H1 (cell line): ENCODE data around the gene SLC24A4. TPM values are rescaled to one million over a fixed set of nuclear protein-coding genes. Genes with fewer than 3 reads are reported as not detected.

Experiments used
- CTCF ChIA-PET: fragments of 300-600 bp; sonication (Branson Sonifier 250); formaldehyde crosslinking; loops from one replicate; lab custom pipeline; 2021; ENCODE audit not compliant: partially characterized antibody; lab: Charles Lee
- POLR2A ChIA-PET: fragments of 300-600 bp; sonication (Branson Sonifier 250); formaldehyde crosslinking; loops from one replicate; lab custom pipeline; 2021; ENCODE audit warnings: inconsistent platforms; ENCODE audit not compliant: partially characterized antibody; lab: Charles Lee
- DNase-seq, 2 experiments: peaks; one replicate each; pipeline versions ENCODE4 v3.0.0 to v3.0.0-alpha.2; 2010 to 2022; ENCODE audit warnings: low spot score in 2 of 2, low read depth in 1 of 2, mixed read lengths in 1 of 2
- FAIRE-seq: peaks from 2 replicates; lab custom pipeline; 2011; peaks lifted over from hg19 to GRCh38; lab: Jason Lieb, UNC
- H2AFZ ChIP-seq: 2 replicates; pipeline ENCODE4 v1.8.1; 2012; ENCODE audit warnings: low read length, inconsistent platforms
- H2AK5ac ChIP-seq: 2 replicates; pipeline ENCODE4 v1.6.1; 2013; ENCODE audit warnings: low read depth, low read length
- H2BK120ac ChIP-seq: replicated peaks from 2 replicates; pipeline ENCODE3; 2013; ENCODE audit warnings: low read depth, low read length, inconsistent platforms
- H2BK12ac ChIP-seq: 2 replicates; pipeline ENCODE4 v1.6.1; 2013; ENCODE audit warnings: low read depth, low read length
- H2BK15ac ChIP-seq: 2 replicates; pipeline ENCODE4 v1.6.1; 2013; ENCODE audit warnings: low read length
- H2BK20ac ChIP-seq: 2 replicates; pipeline ENCODE4 v1.6.1; 2013; ENCODE audit warnings: low read length
- H2BK5ac ChIP-seq: 2 replicates; pipeline ENCODE4 v1.6.1; 2013; ENCODE audit warnings: low read depth, low read length
- H3K14ac ChIP-seq: 2 replicates; pipeline ENCODE4 v1.6.1; 2013; ENCODE audit warnings: inconsistent platforms; ENCODE audit not compliant: insufficient read length
- H3K18ac ChIP-seq: 2 replicates; pipeline ENCODE4 v1.6.1; 2013; ENCODE audit warnings: low read length; ENCODE audit errors: extremely low read depth
- H3K23ac ChIP-seq: 2 replicates; pipeline ENCODE4 v1.6.1; 2013; ENCODE audit warnings: inconsistent platforms; ENCODE audit not compliant: insufficient read length
- H3K23me2 ChIP-seq: 2 replicates; pipeline ENCODE4 v1.6.1; 2013; ENCODE audit warnings: low read depth, low read length
- H3K27ac ChIP-seq: 2 replicates; pipeline ENCODE4 v1.6.1; 2011; ENCODE audit warnings: low read depth, low read length, inconsistent platforms
- H3K27me3 ChIP-seq, 4 experiments: replicated peaks in 1 of 4; 1 replicate in 1 of 4; 2 replicates in 3 of 4; pipeline versions ENCODE4 v1.6.1 to v1.8.1; 2011 to 2013; ENCODE audit warnings: low read length in 3 of 4, mild to moderate bottlenecking in 3 of 4, inconsistent platforms in 2 of 4, mixed read lengths in 2 of 4, moderate library complexity in 1 of 4; ENCODE audit not compliant: control insufficient read depth in 3 of 4, insufficient read depth in 3 of 4; ENCODE audit errors: extremely low read depth in 1 of 4
- H3K36me3 ChIP-seq, 4 experiments: 2 replicates each; pipeline versions ENCODE4 v1.6.1 to v1.8.1; 2011 to 2013; ENCODE audit warnings: mild to moderate bottlenecking in 4 of 4, low read length in 3 of 4, moderate library complexity in 2 of 4, control low read depth in 1 of 4, inconsistent platforms in 1 of 4; ENCODE audit not compliant: insufficient read depth in 4 of 4, control insufficient read depth in 2 of 4
- H3K4ac ChIP-seq: replicated peaks from 2 replicates; pipeline ENCODE3; 2013; ENCODE audit warnings: low read length, low read depth, mixed read lengths, inconsistent platforms; ENCODE audit not compliant: insufficient read length
- H3K4me1 ChIP-seq, 4 experiments: replicated peaks in 1 of 4; 1 replicate in 1 of 4; 2 replicates in 3 of 4; pipeline versions ENCODE4 v1.6.1 to v1.8.1; 2011 to 2013; ENCODE audit warnings: low read length in 3 of 4, inconsistent platforms in 2 of 4, mixed read lengths in 1 of 4; ENCODE audit not compliant: insufficient read depth in 4 of 4, control insufficient read depth in 3 of 4
- H3K4me2 ChIP-seq, 2 experiments: 2 replicates each; pipeline versions ENCODE4 v1.6.1 to v1.8.1; 2011 to 2013; ENCODE audit warnings: low read depth in 2 of 2, low read length in 2 of 2, control low read depth in 1 of 2, inconsistent platforms in 1 of 2, mild to moderate bottlenecking in 1 of 2; ENCODE audit not compliant: insufficient read depth in 1 of 2
- H3K4me3 ChIP-seq, 4 experiments: fragments of 200-600, 300-600 bp in 1 of 4; sonication (generic), shearing (Covaris generic), sonication (Bioruptor Twin) in 1 of 4; 2 replicates each; pipeline versions ENCODE4 v1.5.1 to v1.8.1; 2011 to 2016; ENCODE audit warnings: low read length in 4 of 4, low read depth in 3 of 4, control low read depth in 2 of 4, inconsistent platforms in 2 of 4, mild to moderate bottlenecking in 2 of 4, mixed read lengths in 1 of 4, moderate library complexity in 1 of 4; ENCODE audit not compliant: insufficient read depth in 2 of 4; ENCODE audit errors: extremely low read depth in 1 of 4
- H3K56ac ChIP-seq: replicated peaks from 2 replicates; pipeline ENCODE3; 2013; ENCODE audit warnings: low read depth, mild to moderate bottlenecking, mixed read lengths, low read length, inconsistent platforms; ENCODE audit not compliant: insufficient read length
- H3K79me1 ChIP-seq: 2 replicates; pipeline ENCODE4 v1.6.1; 2013; ENCODE audit warnings: low read depth, low read length, control low read depth
- H3K79me2 ChIP-seq, 2 experiments: 2 replicates each; pipeline versions ENCODE4 v1.6.1 to v1.8.1; 2012 to 2013; ENCODE audit warnings: low read length in 2 of 2, mild to moderate bottlenecking in 2 of 2, inconsistent platforms in 1 of 2; ENCODE audit not compliant: insufficient read depth in 2 of 2, control insufficient read depth in 1 of 2
- H3K9ac ChIP-seq, 4 experiments: replicated peaks in 1 of 4; 1 replicate in 1 of 4; 2 replicates in 3 of 4; pipeline versions ENCODE4 v1.6.1 to v1.8.1; 2011 to 2013; ENCODE audit warnings: low read depth in 3 of 4, low read length in 3 of 4, control low read depth in 2 of 4, mild to moderate bottlenecking in 2 of 4, moderate library complexity in 2 of 4, inconsistent platforms in 1 of 4; ENCODE audit errors: extremely low read depth in 1 of 4
- H3K9me3 ChIP-seq, 2 experiments: 2 replicates each; pipeline versions ENCODE4 v1.6.1 to v1.8.1; 2012 to 2013; ENCODE audit warnings: mild to moderate bottlenecking in 2 of 2, moderate library complexity in 2 of 2, control low read depth in 1 of 2, inconsistent platforms in 1 of 2, low read depth in 1 of 2, low read length in 1 of 2, mixed read lengths in 1 of 2; ENCODE audit not compliant: insufficient read depth in 2 of 2
- H4K20me1 ChIP-seq, 2 experiments: replicated peaks in 1 of 2; 2 replicates each; pipeline versions ENCODE3 to v1.8.1; 2011 to 2013; ENCODE audit warnings: inconsistent platforms in 2 of 2, low read length in 2 of 2, mild to moderate bottlenecking in 1 of 2; ENCODE audit not compliant: insufficient read depth in 2 of 2, control insufficient read depth in 1 of 2
- H4K5ac ChIP-seq: 2 replicates; pipeline ENCODE4 v1.6.1; 2013; ENCODE audit warnings: low read length, low read depth, mixed read lengths, inconsistent platforms; ENCODE audit not compliant: insufficient read length
- H4K8ac ChIP-seq: 2 replicates; pipeline ENCODE4 v1.8.0; 2013; ENCODE audit warnings: mild to moderate bottlenecking, moderate library complexity, low read length, inconsistent platforms; ENCODE audit not compliant: insufficient read depth; ENCODE audit errors: extremely low read depth
- H4K91ac ChIP-seq: replicated peaks from 2 replicates; pipeline ENCODE3; 2013; ENCODE audit warnings: low read length, mixed read lengths, inconsistent platforms; ENCODE audit not compliant: insufficient read length
- CHD2 ChIP-seq: IDR thresholded peaks from 2 replicates; pipeline ENCODE4 v1.6.1; 2012; ENCODE audit warnings: low read length, improper control_type of control experiment
- EGR1 ChIP-seq: IDR thresholded peaks from 2 replicates; pipeline ENCODE4 v1.6.1; 2011; ENCODE audit warnings: low read depth, low read length, borderline replicate concordance
- EP300 ChIP-seq, 2 experiments: IDR thresholded peaks; 1 replicate in 1 of 2; 2 replicates in 1 of 2; pipeline ENCODE4 v1.6.1; 2011 to 2012; ENCODE audit warnings: low read depth in 2 of 2, low read length in 2 of 2, mild to moderate bottlenecking in 2 of 2, borderline replicate concordance in 1 of 2, inconsistent platforms in 1 of 2, moderate library complexity in 1 of 2
- EZH2 ChIP-seq: fragments of 200-600 bp; sonication (generic); IDR thresholded peaks from 2 replicates; pipeline ENCODE4 v1.7.1; 2012; ENCODE audit warnings: low read depth, mild to moderate bottlenecking, moderate library complexity, low read length, inconsistent platforms; ENCODE audit not compliant: severe bottlenecking
- FOSL1 ChIP-seq: IDR thresholded peaks from 2 replicates; pipeline ENCODE4 v1.6.1; 2011; ENCODE audit warnings: mild to moderate bottlenecking, low read depth, low read length, moderate library complexity; ENCODE audit not compliant: insufficient read depth
- JUND ChIP-seq: IDR thresholded peaks from 2 replicates; pipeline ENCODE4 v1.6.1; 2011; ENCODE audit warnings: mild to moderate bottlenecking, improper control_type of control experiment, low read length
- POU5F1 ChIP-seq: IDR thresholded peaks from 2 replicates; pipeline ENCODE4 v1.6.1; 2011; ENCODE audit warnings: low read depth, mild to moderate bottlenecking, low read length, moderate library complexity
- RBBP5 ChIP-seq: IDR thresholded peaks from 2 replicates; pipeline ENCODE4 v1.7.1; 2012; ENCODE audit warnings: low read depth, mild to moderate bottlenecking, inconsistent platforms, low read length, moderate library complexity, borderline replicate concordance
- SIN3A ChIP-seq, 2 experiments: IDR thresholded peaks in 1 of 2; conservative IDR thresholded peaks in 1 of 2; 2 replicates each; pipeline ENCODE4 v1.6.1; 2011 to 2012; ENCODE audit warnings: low read length in 2 of 2, improper control_type of control experiment in 1 of 2, low read depth in 1 of 2, mild to moderate bottlenecking in 1 of 2
- SIRT6 ChIP-seq: IDR thresholded peaks from one replicate; pipeline ENCODE4 v1.7.1; 2012; ENCODE audit warnings: low read length, inconsistent platforms
- SIX5 ChIP-seq: IDR thresholded peaks from 2 replicates; pipeline ENCODE4 v1.6.1; 2011; ENCODE audit warnings: mild to moderate bottlenecking, low read depth, low read length
- SP2 ChIP-seq: IDR thresholded peaks from 2 replicates; pipeline ENCODE4 v1.6.1; 2012; ENCODE audit warnings: mild to moderate bottlenecking, low read length, inconsistent platforms
- TAF7 ChIP-seq: optimal IDR thresholded peaks from 2 replicates; pipeline ENCODE3; 2011; ENCODE audit warnings: low read depth, mild to moderate bottlenecking, inconsistent platforms, low read length, moderate library complexity, borderline replicate concordance
- WGBS, 2 experiments: shearing (Covaris generic) in 1 of 2; methylation state at CpG; one replicate each; pipeline versions ENCODE4 v1.1.6 to v1.1.7; 2013 to 2015; ENCODE audit warnings: low lambda C conversion rate in 2 of 2, mixed read lengths in 2 of 2, inconsistent platforms in 1 of 2, low coverage in 1 of 2, missing lambda C conversion rate in 1 of 2; ENCODE audit not compliant: insufficient replicate concordance in 2 of 2, insufficient coverage in 1 of 2, insufficient read length in 1 of 2; ENCODE audit errors: extremely low coverage in 1 of 2, missing lambda C conversion rate in 1 of 2; 5-methylcytosine and 5-hydroxymethylcytosine counted together
- polyA plus RNA-seq, 7 experiments: library from polyadenylated mRNA; depleted of rRNA in 3 of 7; stranded (reverse) in 5 of 7; unstranded in 2 of 7; fragments of >200 nt in 5 of 7; fragments of 200-250 nt in 2 of 7; gene quantifications; 1 replicate in 5 of 7; 2 replicates in 1 of 7; 4 replicates in 1 of 7; pipeline versions ENCODE4 v1.2.1 to v1.2.3, GENCODE V29; 2011 to 2013; ENCODE audit warnings: missing spikeins in 2 of 7, mixed read lengths in 2 of 7
- total RNA-seq: library from RNA; stranded (reverse); fragmentation: NEBNext Ultra II Directional; extraction: Animal tissue kit (Norgen Biotek cat#: 25700); gene quantifications from 2 replicates; pipeline ENCODE4 v1.2.1, GENCODE V29; 2021

The SLC24A4 gene
- total and polyA plus RNA-seq, 2 of the 8 experiments (the other 6 are each of a cell fraction or from before 2014, with no cell fraction given): 0.27 to 0.89 TPM

- 80% methylated on average over 5 of the region's 5 CpGs; no CpG with 5 or more reads in 1 of the 2 experiments for WGBS, 2 experiments
- H3K14ac ChIP-seq: no peak overlapping the region
- ChIA-PET POLR2A (no interaction called here), CTCF (interaction anchor here (0.8 to 2.0 kb wide), 2 partner anchors 96 to 174 kb away, joined by 3 to 4 read pairs; no protein-coding TSS in a partner anchor)
- H3K79me2 ChIP-seq: no peaks in the 10 kb centered on the region
- H2BK5ac ChIP-seq: no peak overlapping the region
- H4K91ac ChIP-seq: no peak overlapping the region
- H3K23ac ChIP-seq: no peak overlapping the region
- no peak overlapping the region for H2BK15ac ChIP-seq
- no peak overlapping the region for H2BK120ac ChIP-seq
- H2AFZ ChIP-seq: no peak overlapping the region
- H3K4ac ChIP-seq: no peak overlapping the region
- H3K18ac ChIP-seq: no peak overlapping the region
- no peak overlapping the region for H3K4me2 ChIP-seq
- H3K27me3 ChIP-seq: peaks cover 12 to 43% (median 28%) of the 10 kb centered on the region in 4 experiments
- no peak overlapping the region for H4K8ac ChIP-seq
- H2BK20ac ChIP-seq: no peak overlapping the region
- H2AK5ac ChIP-seq: no peak overlapping the region
- peaks cover 18% of the 10 kb centered on the region; the same call in 1 of the 2 replicates for H3K23me2 ChIP-seq
- no peak overlapping the region for H2BK12ac ChIP-seq
- no peak overlapping the region for H3K4me3 ChIP-seq
- no peaks in the 10 kb centered on the region for H3K9me3 ChIP-seq
- 0 out of 7 replicates have a peak, but pooled peaks cover 0 to 5% (median under 1%) of the 10 kb centered on the region in 4 experiments for H3K4me1 ChIP-seq
- no peak overlapping the region for H3K56ac ChIP-seq
- FAIRE-seq (no peak), DNase-seq (no peak)
- H3K79me1 ChIP-seq: no peaks in the 10 kb centered on the region
- H4K5ac ChIP-seq: no peak overlapping the region
- no peak overlapping the region for H3K27ac ChIP-seq
- H3K9ac ChIP-seq: no peak overlapping the region
- no peaks in the 10 kb centered on the region for H3K36me3 ChIP-seq
- no peaks in the 10 kb centered on the region for H4K20me1 ChIP-seq
- TF ChIP-seq CHD2 (no peak), RBBP5 (no peak), SIN3A (conservative IDR thresholded peaks at IDR 0.05 in 1 of 2, IDR thresholded peaks at IDR 0.05 in 1 of 2; ENCODE audit: low read depth in 1 of 2, low read length in 2 of 2) (no peak), SIRT6 (no peak), TAF7 (no peak), EGR1 (no peak), POU5F1 (no peak), JUND (no peak), SP2 (no peak), EP300 (IDR thresholded peaks at IDR 0.05; ENCODE audit: borderline replicate concordance in 1 of 2, low read depth in 2 of 2, low read length in 2 of 2) (no peak), FOSL1 (no peak), EZH2 (no peak), SIX5 (no peak)
These were observed 194.1 kb downstream of the SLC24A4 start for GRCh38 chr14:92516966-92517506.
